GM18502 (cell line): ENCODE measurements around the gene DENND6B.

Experiments
- ATAC-seq: cut with Tn5 transposase; IDR thresholded peaks from one replicate; pipeline ENCODE4 v1.9.1; 2021; ENCODE audit warnings: mild to moderate bottlenecking; ENCODE audit not compliant: unreplicated experiment, poor library complexity

DENND6B gene

GRCh38 chr22:50316114-50317065 lies 10.4 kb downstream of the DENND6B start:
- ATAC-seq, result no peak

GRCh38 chr22:50315289-50316113 lies 11.3 kb downstream of the DENND6B start:
- no peak for ATAC-seq

- peak; percentile 73 for ATAC-seq
These were observed 12.1 kb downstream of the DENND6B start for GRCh38 chr22:50314455-50315288.

- peak; percentile 19 for ATAC-seq
These were observed 12.7 kb downstream of the DENND6B start for GRCh38 chr22:50314081-50314454.

- ATAC-seq, result no peak
These were observed 13.2 kb downstream of the DENND6B start for GRCh38 chr22:50313600-50313999.

DNA sequence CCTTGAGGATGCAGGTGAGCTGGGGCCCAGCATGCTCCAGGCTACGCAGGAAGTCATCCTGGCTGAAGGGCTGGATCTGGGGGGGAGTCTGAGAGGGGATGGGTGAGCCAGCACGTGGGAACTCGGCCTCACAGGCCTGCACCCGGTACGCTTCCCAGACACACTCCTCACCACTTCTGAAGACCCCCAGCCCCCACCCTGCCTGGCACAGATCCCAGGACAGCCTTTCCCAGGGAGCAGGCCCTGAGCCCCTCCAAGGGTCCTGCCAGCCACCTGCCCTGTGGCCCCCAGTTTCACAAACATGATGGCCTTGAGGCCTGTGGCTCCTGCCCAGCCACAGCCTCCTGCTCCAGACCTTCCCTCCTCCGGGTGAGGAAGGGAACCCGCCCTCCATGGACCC lies 13.8 kb downstream of the DENND6B start:
- ATAC-seq, result no peak

- ATAC-seq, result no peak
These were observed 14.4 kb downstream of the DENND6B start for GRCh38 chr22:50312371-50312770.

GRCh38 chr22:50311606-50312351 lies 15.0 kb downstream of the DENND6B start:
- ATAC-seq, result no peak

- no peak for ATAC-seq
These were observed 15.8 kb downstream of the DENND6B start for GRCh38 chr22:50310949-50311444.

GRCh38 chr22:50310031-50310722 lies 16.6 kb downstream of the DENND6B start:
- ATAC-seq, result no peak

DNA sequence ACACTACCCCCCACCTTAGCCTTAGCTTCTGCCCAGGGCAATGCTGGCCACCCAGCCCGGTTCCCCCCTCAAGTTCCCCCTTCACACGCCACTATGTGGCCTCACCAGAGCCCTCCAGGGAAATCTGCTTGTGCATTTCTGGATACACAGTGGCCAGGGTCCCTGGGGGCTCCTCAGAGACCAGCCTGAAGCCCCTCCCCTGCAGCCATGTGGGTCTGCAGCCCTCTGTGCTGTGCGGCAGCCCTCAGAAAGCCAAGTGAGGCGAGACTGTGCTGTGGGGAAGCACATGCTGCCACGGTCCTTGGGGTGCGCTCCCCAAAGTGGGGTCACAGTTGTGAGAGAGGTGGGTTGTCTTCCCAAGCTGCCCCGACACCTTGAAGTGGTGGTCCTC lies 17.2 kb downstream of the DENND6B start:
- ATAC-seq, result no peak

- ATAC-seq, result no peak
These were observed 17.7 kb downstream of the DENND6B start for GRCh38 chr22:50308986-50309600.

DNA sequence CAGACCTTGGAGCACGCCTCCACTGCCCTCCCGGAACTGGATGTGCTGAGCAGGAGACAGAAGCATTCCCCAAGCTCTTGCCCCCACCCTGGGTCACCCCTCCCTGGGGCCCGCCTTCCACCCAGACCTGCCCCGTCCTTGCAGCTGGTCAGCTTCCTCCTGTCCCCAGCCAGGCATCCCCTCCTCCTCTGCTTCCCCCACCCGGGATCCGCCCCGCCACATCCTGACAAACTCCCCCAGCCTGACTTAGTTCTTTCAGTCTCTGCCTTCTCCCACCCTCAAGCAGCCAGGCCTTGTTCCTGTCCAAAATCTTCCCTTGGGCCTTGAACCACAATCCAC lies 18.2 kb downstream of the DENND6B start:
- no peak for ATAC-seq

- ATAC-seq, result no peak
These were observed 18.8 kb downstream of the DENND6B start for GRCh38 chr22:50307890-50308596.

GRCh38 chr22:50306753-50307749 lies 19.8 kb downstream of the DENND6B start, which contains the start of gene PLXNB2:
Gene PLXNB2 (minus strand): TSS chr22:50307646. CDS start chr22:50290584, 17,062 bp downstream.
- peak; percentile 43 for ATAC-seq

DNA sequence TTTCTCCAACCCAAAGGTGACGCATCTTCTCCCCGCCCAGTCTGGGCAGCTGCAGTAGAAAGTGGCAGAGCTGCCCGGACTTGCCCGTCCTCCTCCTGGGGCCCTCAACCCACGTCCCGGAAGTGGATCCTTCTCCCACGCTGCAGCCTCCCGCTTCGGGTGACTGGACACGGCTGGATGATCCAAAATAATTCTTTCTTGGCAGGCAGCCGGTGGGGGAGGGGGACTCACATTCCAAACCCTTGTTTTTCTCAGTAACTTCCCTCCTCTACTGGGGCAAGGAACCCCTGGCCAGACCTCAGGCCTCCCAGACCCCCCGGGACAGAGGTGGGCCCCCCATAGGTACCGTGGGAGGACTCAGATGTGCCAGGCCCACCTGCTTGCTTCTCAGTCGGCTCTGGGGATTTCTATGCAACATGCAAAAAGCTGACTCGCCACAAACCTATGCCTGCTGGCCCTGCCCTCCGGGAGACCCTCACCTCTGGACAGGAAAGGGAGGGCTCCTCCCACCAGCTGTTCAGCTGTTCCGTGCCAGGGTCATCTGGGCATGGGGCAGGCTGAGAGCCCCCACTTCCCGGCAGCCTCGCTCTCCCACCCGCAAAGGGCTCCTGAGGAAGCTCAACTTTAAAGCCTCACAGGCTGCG lies 20.8 kb downstream of the DENND6B start:
- ATAC-seq, result no peak
